Dedifferentiated amniotic fluid mesenchymal stem cell (primary cell): ENCODE measurements around the gene XRCC1.
"Not testable (repeated sequence)": the region's sequence is repeated elsewhere in the genome, so short reads cannot be mapped to it uniquely, and the experiment has no call there.

Experiments used
- DNase-seq: peaks from one replicate; pipeline ENCODE4 v3.0.0-alpha.2; 2016; ENCODE audit errors: extremely low spot score

Gene XRCC1

GRCh38 chr19:43575156-43575950 lies at the start of gene XRCC1, which contains the start of gene PINLYP:
XRCC1 (minus strand) TSS chr19:43575527; CDS start chr19:43575458, 69 bp downstream.
PINLYP (plus strand) TSS chr19:43575801; CDS start chr19:43577192, 1,391 bp downstream.
- DNase-seq = peak; percentile 99

- DNase-seq = no peak
Observed at GRCh38 chr19:43624933-43625332, 49.6 kb upstream of the XRCC1 start.

GRCh38 chr19:43623889-43624670 lies 48.8 kb upstream of the XRCC1 start:
- no peak for DNase-seq

- DNase-seq = no peak
Observed at GRCh38 chr19:43622956-43623355, 47.6 kb upstream of the XRCC1 start.

GRCh38 chr19:43622070-43622469 lies 46.7 kb upstream of the XRCC1 start:
- DNase-seq = no peak

GRCh38 chr19:43620061-43621001 lies 45.0 kb upstream of the XRCC1 start:
- no peak for DNase-seq

- DNase-seq = peak; percentile 81
Observed at GRCh38 chr19:43619262-43620060, 44.1 kb upstream of the XRCC1 start, which contains the start of gene ZNF428. ZNF428 (minus strand) TSS chr19:43619629; CDS start chr19:43614304, 5,325 bp downstream.

GRCh38 chr19:43618921-43619261 lies 43.6 kb upstream of the XRCC1 start:
- DNase-seq = no peak

- DNase-seq = no peak
Observed at GRCh38 chr19:43616954-43617353, 41.6 kb upstream of the XRCC1 start.

- DNase-seq = no peak
Observed at GRCh38 chr19:43616306-43616705, 41.0 kb upstream of the XRCC1 start.

GRCh38 chr19:43612374-43612773 lies 37.0 kb upstream of the XRCC1 start:
- DNase-seq = no peak

- DNase-seq = no peak
Observed at GRCh38 chr19:43611788-43612187, 36.5 kb upstream of the XRCC1 start, which contains the start of gene SRRM5. SRRM5 (plus strand) TSS chr19:43612088; CDS start chr19:43612122, 34 bp downstream.

- DNase-seq = no peak
Observed at GRCh38 chr19:43610493-43610892, 35.2 kb upstream of the XRCC1 start.

GRCh38 chr19:43609872-43610271 lies 34.5 kb upstream of the XRCC1 start:
- DNase-seq = no peak

- no peak for DNase-seq
Observed at GRCh38 chr19:43607238-43608205, 32.2 kb upstream of the XRCC1 start.

GRCh38 chr19:43606569-43607229 lies 31.4 kb upstream of the XRCC1 start:
- DNase-seq = no peak

- no peak for DNase-seq
Observed at GRCh38 chr19:43605875-43606568, 30.7 kb upstream of the XRCC1 start.

GRCh38 chr19:43600326-43600725 lies 25.0 kb upstream of the XRCC1 start:
- DNase-seq = not testable (repeated sequence)
